GM13976 (cell line): ENCODE data around the gene PCGF3.

Source experiments
- DNase-seq: peaks from one replicate; pipeline ENCODE4 v3.0.0; 2012; ENCODE audit warnings: low spot score
- CTCF ChIP-seq: IDR thresholded peaks from 2 replicates; pipeline ENCODE4 v1.5.1; 2012; ENCODE audit warnings: borderline replicate concordance, mild to moderate bottlenecking; ENCODE audit not compliant: insufficient read depth; ENCODE audit errors: extremely low read depth, missing control alignments, control extremely low read depth
- in situ Hi-C: fragments of 300-500 bp; cut with MboI; formaldehyde crosslinking; loops from one replicate; pipeline ENCODE4 v1.12.0; 2022; ENCODE audit warnings: low sequenced_read_pairs, mixed read lengths, inconsistent platforms; ENCODE audit not compliant: unreplicated experiment

Gene PCGF3

GRCh38 chr4:763922-764321, 58.3 kb downstream of the PCGF3 start:
- in situ Hi-C loops, result no loop called here
- DNase-seq, result no peak
- TF ChIP-seq CTCF, result no peak

GRCh38 chr4:764405-765169, 59.0 kb downstream of the PCGF3 start:
- TF ChIP-seq CTCF, result no peak
- in situ Hi-C loops, result no loop called here
- DNase-seq, result no peak

GRCh38 chr4:766152-766515, 60.5 kb downstream of the PCGF3 start:
- no peak for TF ChIP-seq CTCF
- in situ Hi-C loops, result no loop called here
- DNase-seq, result no peak

- no peak for DNase-seq
- in situ Hi-C loops, result no loop called here
- no peak for TF ChIP-seq CTCF
Measured at GRCh38 chr4:766559-767283, 61.1 kb downstream of the PCGF3 start.

GRCh38 chr4:768076-768475, 62.4 kb downstream of the PCGF3 start:
- in situ Hi-C loops, result no loop called here

GRCh38 chr4:768995-769394, 63.4 kb downstream of the PCGF3 start:
- DNase-seq, result no peak
- in situ Hi-C loops, result no loop called here
- no peak for TF ChIP-seq CTCF

More at GRCh38 chr4:768076-768475, 62.4 kb downstream of the PCGF3 start:
- DNase-seq, result no peak
- no peak for TF ChIP-seq CTCF
